Endothelial cell of umbilical vein (primary cell): ENCODE measurements around the gene RRP15. TPM values are rescaled to one million over a fixed set of nuclear protein-coding genes. Genes with fewer than 3 reads are reported as not detected.

Source experiments
- BruUV-seq: library from RNA; stranded (reverse); fragments of 400-500 nt; replicated peaks from 2 replicates; lab custom pipeline; 2021; lab: Mats Ljungman, UMichigan
- CTCF ChIA-PET: fragments of 300-600, 350-600 bp; sonication (Branson Sonifier 250); formaldehyde crosslinking; loops from one replicate; lab custom pipeline; 2021; ENCODE audit warnings: antibody characterized with exemption, inconsistent platforms; lab: Charles Lee
- POLR2A ChIA-PET: fragments of 300-600, 350-600 bp; sonication (Branson Sonifier 250); formaldehyde crosslinking; loops from one replicate; lab custom pipeline; 2021; ENCODE audit warnings: antibody characterized with exemption, inconsistent platforms; lab: Charles Lee
- DNase-seq: peaks from one replicate; pipeline ENCODE4 v3.0.0-alpha.2; 2011; ENCODE audit warnings: low read depth, low spot score
- FAIRE-seq: peaks from 2 replicates; lab custom pipeline; 2011; peaks lifted over from hg19 to GRCh38; lab: Jason Lieb, UNC
- H2AFZ ChIP-seq: 2 replicates; pipeline ENCODE4 v1.6.0; 2012; ENCODE audit warnings: low read depth, low read length, control low read depth, inconsistent platforms
- H3K27ac ChIP-seq: 2 replicates; pipeline ENCODE4 v1.5.1; 2011; ENCODE audit warnings: low read depth, mild to moderate bottlenecking, control low read depth, low read length, moderate library complexity; ENCODE audit not compliant: insufficient read depth
- H3K27me3 ChIP-seq, 2 experiments: 2 replicates each; pipeline versions ENCODE4 v1.6.0 to v1.6.1; 2011; ENCODE audit warnings: low read length in 2 of 2, mixed read lengths in 1 of 2; ENCODE audit not compliant: control insufficient read depth in 2 of 2, insufficient read depth in 2 of 2
- H3K36me3 ChIP-seq, 2 experiments: 2 replicates in 1 of 2; 3 replicates in 1 of 2; pipeline ENCODE4 v1.5.1; 2011; ENCODE audit warnings: low read length in 2 of 2, mild to moderate bottlenecking in 1 of 2, moderate library complexity in 1 of 2; ENCODE audit not compliant: control insufficient read depth in 2 of 2, insufficient read depth in 2 of 2; ENCODE audit errors: extremely low read depth in 1 of 2
- H3K4me1 ChIP-seq: 3 replicates; pipeline ENCODE4 v1.5.1; 2011; ENCODE audit warnings: mild to moderate bottlenecking, low read length; ENCODE audit not compliant: control insufficient read depth, insufficient read depth; ENCODE audit errors: extremely low read depth
- H3K4me2 ChIP-seq: 2 replicates; pipeline ENCODE4 v1.6.1; 2011; ENCODE audit warnings: low read length, control low read depth, mixed read lengths; ENCODE audit not compliant: insufficient read depth
- H3K4me3 ChIP-seq, 3 experiments: fragments of 200-600 bp in 1 of 3; sonication (generic), shearing (Covaris generic) in 1 of 3; replicated peaks in 1 of 3; 2 replicates each; pipeline ENCODE4 v1.5.1; 2011 to 2016; ENCODE audit warnings: control low read depth in 3 of 3, low read length in 3 of 3, mild to moderate bottlenecking in 2 of 3, inconsistent platforms in 1 of 3, low read depth in 1 of 3, moderate library complexity in 1 of 3; ENCODE audit not compliant: insufficient read depth in 1 of 3
- H3K79me2 ChIP-seq: 2 replicates; pipeline ENCODE4 v1.6.0; 2012; ENCODE audit warnings: low read length, inconsistent platforms; ENCODE audit not compliant: control insufficient read depth, insufficient read depth
- H3K9ac ChIP-seq: replicated peaks from 2 replicates; pipeline ENCODE3; 2011; ENCODE audit warnings: low read length, control low read depth; ENCODE audit not compliant: insufficient read depth; ENCODE audit errors: extremely low read depth
- H3K9me1 ChIP-seq: replicated peaks from 3 replicates; pipeline ENCODE4 v1.6.0; 2011; ENCODE audit warnings: mild to moderate bottlenecking, low read length; ENCODE audit not compliant: control insufficient read depth, insufficient read depth; ENCODE audit errors: extremely low read depth
- H3K9me3 ChIP-seq: replicated peaks from 2 replicates; pipeline ENCODE4 v1.5.1; 2012; ENCODE audit warnings: low read length, inconsistent platforms; ENCODE audit not compliant: control insufficient read depth, insufficient read depth
- H4K20me1 ChIP-seq: replicated peaks from 2 replicates; pipeline ENCODE3; 2011; ENCODE audit warnings: mild to moderate bottlenecking, low read length; ENCODE audit not compliant: control insufficient read depth, insufficient read depth; ENCODE audit errors: extremely low read depth
- CTCF ChIP-seq, 2 donors: IDR thresholded peaks; 1 replicate in 1 of 2; 2 replicates in 1 of 2; pipeline ENCODE4 v1.5.1; 2011; ENCODE audit warnings: low read length in 2 of 2, mild to moderate bottlenecking in 2 of 2, moderate library complexity in 2 of 2, control low read depth in 1 of 2, inconsistent platforms in 1 of 2, low read depth in 1 of 2; ENCODE audit not compliant: insufficient read depth in 1 of 2; ENCODE audit errors: extremely low read depth in 1 of 2
- FOS ChIP-seq: IDR thresholded peaks from 2 replicates; pipeline ENCODE4 v1.6.1; 2011; ENCODE audit warnings: mild to moderate bottlenecking, low read length, moderate library complexity, borderline replicate concordance; ENCODE audit not compliant: insufficient read depth
- GATA2 ChIP-seq: IDR thresholded peaks from 2 replicates; pipeline ENCODE4 v1.7.0; 2011; ENCODE audit warnings: low read depth, mild to moderate bottlenecking, moderate library complexity, mixed read lengths, low read length; ENCODE audit not compliant: insufficient read length, insufficient read depth
- JUN ChIP-seq: IDR thresholded peaks from 2 replicates; pipeline ENCODE4 v1.6.1; 2011; ENCODE audit warnings: borderline replicate concordance, low read depth; ENCODE audit not compliant: insufficient read length, insufficient read depth
- MYC ChIP-seq: IDR thresholded peaks from one replicate; pipeline ENCODE4 v1.6.1; 2011; ENCODE audit warnings: mild to moderate bottlenecking, low read depth, low read length
- POLR2AphosphoS5 ChIP-seq: IDR thresholded peaks from 2 replicates; pipeline ENCODE4 v1.6.1; 2012; ENCODE audit warnings: low read depth, mild to moderate bottlenecking, control low read depth, low read length, moderate library complexity; ENCODE audit not compliant: insufficient read depth
- dilution Hi-C: fragments of 300-500 bp; cut with MboI; formaldehyde crosslinking; loops from one replicate; pipeline ENCODE4 v1.15.0; 2019; ENCODE audit warnings: low sequenced_read_pairs; ENCODE audit not compliant: extremely low pct_ligation_motif_present
- intact Hi-C: fragments of 100-400 bp; cut with micrococcal nuclease; formaldehyde crosslinking; loops from one replicate; pipeline ENCODE4 v1.10.0; 2022
- polyA plus RNA-seq, 4 experiments: library from polyadenylated mRNA; depleted of rRNA in 3 of 4; stranded (reverse) in 3 of 4; unstranded in 1 of 4; fragments of >200 nt; gene quantifications; 2 replicates each; pipeline versions ENCODE4 v1.2.1 to v1.2.3, GENCODE V29; 2011 to 2012; ENCODE audit warnings: missing spikeins in 1 of 4
- total RNA-seq: library from RNA; stranded (reverse); gene quantifications from 2 replicates; pipeline ENCODE4 v1.2.3, GENCODE V29; 2021

The RRP15 gene
- total and polyA plus RNA-seq, 2 donors (not counting 3 experiments of a cell fraction or from before 2014, with no cell fraction given), result 1.0 to 17.3 TPM

- ChIA-PET POLR2A (no interaction called here), CTCF (no interaction called here)
- dilution Hi-C loops (no loop called here), intact Hi-C loops (loop anchor here (1.0 to 5.0 kb wide), 5 partner anchors 8 to 919 kb away; no protein-coding TSS in a partner anchor)
- peak overlapping the region in 2 of 3 experiments; percentile 3 to 28 for H3K4me3 ChIP-seq
- FAIRE-seq (peak; percentile 47), DNase-seq (peak; percentile 91)
- H3K9me1 ChIP-seq, result no peaks in the 10 kb centered on the region
- H4K20me1 ChIP-seq, result no peaks in the 10 kb centered on the region
- H3K36me3 ChIP-seq, result no peaks in the 10 kb centered on the region
- H3K4me1 ChIP-seq, result peaks cover 22% of the 10 kb centered on the region
- TF ChIP-seq CTCF (IDR thresholded peaks at IDR 0.05; ENCODE audit: extremely low read depth in 1 of 2, insufficient read depth in 1 of 2, low read depth in 1 of 2, low read length in 2 of 2) (no peak), JUN (peak; percentile 29), GATA2 (no peak), FOS (peak; percentile 28), MYC (no peak), POLR2AphosphoS5 (no peak)
- no TSS peak for BruUV-seq
- no peaks in the 10 kb centered on the region for H3K79me2 ChIP-seq
- no peaks in the 10 kb centered on the region for H3K9me3 ChIP-seq
- peak overlapping the region; percentile 64 for H3K27ac ChIP-seq
- H3K9ac ChIP-seq, result peak overlapping the region; percentile 68
- peak overlapping the region; percentile 26 for H2AFZ ChIP-seq
- no peaks in the 10 kb centered on the region for H3K27me3 ChIP-seq
- H3K4me2 ChIP-seq, result peak overlapping the region; percentile 60
Observed at GRCh38 chr1:218383681-218384080, 98.6 kb downstream of the RRP15 start.
